Liver (tissue), 9 donors: ENCODE data around the gene SETD3. TPM values are rescaled to one million over a fixed set of nuclear protein-coding genes. Genes with fewer than 3 reads are reported as not detected.

ENCODE experiments used
- DNase-seq: peaks from one replicate; pipeline ENCODE4 v3.0.0-alpha.2; 2017; ENCODE audit warnings: low spot score
- H3K27ac ChIP-seq, 2 donors: one replicate each; pipeline ENCODE4 v1.7.0; 2013; ENCODE audit warnings: inconsistent platforms in 2 of 2, low read length in 2 of 2, control low read depth in 1 of 2, low read depth in 1 of 2, mild to moderate bottlenecking in 1 of 2
- H3K27me3 ChIP-seq, 4 donors: one replicate each; pipeline versions ENCODE4 v1.6.1 to v1.7.0; 2013; ENCODE audit warnings: low read length in 3 of 4, inconsistent platforms in 1 of 4, mild to moderate bottlenecking in 1 of 4, moderate library complexity in 1 of 4; ENCODE audit not compliant: control insufficient read depth in 4 of 4, insufficient read depth in 4 of 4
- H3K36me3 ChIP-seq, 4 donors: one replicate each; pipeline versions ENCODE4 v1.6.1 to v1.7.0; 2013; ENCODE audit warnings: low read length in 3 of 4, mild to moderate bottlenecking in 3 of 4, low read depth in 1 of 4, moderate library complexity in 1 of 4; ENCODE audit not compliant: control insufficient read depth in 4 of 4, insufficient read depth in 3 of 4
- H3K4me1 ChIP-seq, 4 donors: one replicate each; pipeline versions ENCODE4 v1.6.1 to v1.7.0; 2013; ENCODE audit warnings: low read length in 3 of 4, mild to moderate bottlenecking in 3 of 4, moderate library complexity in 1 of 4; ENCODE audit not compliant: control insufficient read depth in 4 of 4, insufficient read depth in 4 of 4
- H3K4me3 ChIP-seq, 3 donors: one replicate each; pipeline versions ENCODE4 v1.6.1 to v1.7.0; 2013; ENCODE audit warnings: low read length in 3 of 3, control low read depth in 1 of 3, low read depth in 1 of 3, mild to moderate bottlenecking in 1 of 3
- H3K9ac ChIP-seq, 2 donors: one replicate each; pipeline ENCODE4 v1.7.0; 2013; ENCODE audit warnings: low read length in 2 of 2, mild to moderate bottlenecking in 2 of 2, moderate library complexity in 2 of 2, control low read depth in 1 of 2, low read depth in 1 of 2
- H3K9me3 ChIP-seq, 4 donors: one replicate each; pipeline versions ENCODE4 v1.6.1 to v1.7.0; 2013; ENCODE audit warnings: low read length in 3 of 4; ENCODE audit not compliant: control insufficient read depth in 4 of 4
- EGR1 ChIP-seq, 2 donors: IDR thresholded peaks; 2 replicates each; pipeline ENCODE4 v1.6.1; 2016 to 2018; ENCODE audit warnings: antibody characterized with exemption in 2 of 2, low read depth in 2 of 2
- FOXA2 ChIP-seq: IDR thresholded peaks from 2 replicates; pipeline ENCODE4 v1.6.1; 2016; ENCODE audit warnings: antibody characterized with exemption
- HNF4A ChIP-seq, 2 donors: conservative IDR thresholded peaks; 2 replicates each; pipeline ENCODE4 v1.6.1; 2016; ENCODE audit warnings: antibody characterized with exemption in 2 of 2, mild to moderate bottlenecking in 2 of 2
- HNF4G ChIP-seq: IDR thresholded peaks from 2 replicates; pipeline ENCODE4 v1.6.1; 2016; ENCODE audit warnings: antibody characterized with exemption
- NR2F2 ChIP-seq: IDR thresholded peaks from 2 replicates; pipeline ENCODE4 v1.6.1; 2016; ENCODE audit warnings: antibody characterized with exemption
- RAD21 ChIP-seq, 2 donors: IDR thresholded peaks; 2 replicates each; pipeline ENCODE4 v1.6.1; 2016; ENCODE audit warnings: antibody characterized with exemption in 2 of 2, mild to moderate bottlenecking in 2 of 2
- RXRA ChIP-seq, 2 donors: IDR thresholded peaks; 2 replicates each; pipeline ENCODE4 v1.6.1; 2017 to 2018; ENCODE audit warnings: antibody characterized with exemption in 2 of 2, mild to moderate bottlenecking in 1 of 2
- SP1 ChIP-seq: IDR thresholded peaks from 2 replicates; pipeline ENCODE4 v1.6.1; 2018; ENCODE audit warnings: antibody characterized with exemption, mild to moderate bottlenecking
- TAF1 ChIP-seq: conservative IDR thresholded peaks from 2 replicates; pipeline ENCODE4 v1.6.1; 2016; ENCODE audit warnings: antibody characterized with exemption, mild to moderate bottlenecking
- YY1 ChIP-seq: IDR thresholded peaks from 2 replicates; pipeline ENCODE4 v1.6.1; 2016; ENCODE audit warnings: antibody characterized with exemption, mild to moderate bottlenecking
- WGBS: extraction: QIAGEN DNeasy Blood & Tissue Kit; methylation state at CpG from one replicate; pipeline ENCODE4 v1.1.7; 2013; 5-methylcytosine and 5-hydroxymethylcytosine counted together
- polyA plus RNA-seq, 2 donors: library from polyadenylated mRNA; stranded (reverse) in 1 of 2; unstranded in 1 of 2; fragments of 200-250 nt in 1 of 2; fragments of >200 nt in 1 of 2; fragmentation: Nextera tagmentation in 1 of 2; extraction: Ambion mirVana in 1 of 2; gene quantifications; one replicate each; pipeline versions ENCODE4 v1.2.1 to v1.2.3, GENCODE V29; 2013 to 2015
- total RNA-seq, 2 donors: library from RNA; depleted of rRNA; stranded (reverse); fragments of >200 nt; gene quantifications; one replicate each; pipeline ENCODE4 v1.2.3, GENCODE V29; 2014
- TF ChIP-seq, protein P1 (sequence below): IDR thresholded peaks from 2 replicates; pipeline ENCODE4 v1.6.1; 2016; ENCODE audit warnings: antibody characterized with exemption
- TF ChIP-seq, protein P2 (sequence below): IDR thresholded peaks from 2 replicates; pipeline ENCODE4 v1.6.1; 2016; ENCODE audit warnings: antibody characterized with exemption
- TF ChIP-seq, protein P3 (sequence below): fragments of 150-350 bp; IDR thresholded peaks from 2 replicates; pipeline ENCODE4 v1.5.1; 2017; ENCODE audit warnings: improper control_type of control experiment, low read depth, low read length; ENCODE audit not compliant: missing input control
- TF ChIP-seq, protein P4 (sequence below): IDR thresholded peaks from 2 replicates; pipeline ENCODE4 v1.6.1; 2016; ENCODE audit warnings: antibody characterized with exemption
- TF ChIP-seq, protein P5 (sequence below): IDR thresholded peaks from 2 replicates; pipeline ENCODE4 v1.6.1; 2016; ENCODE audit warnings: antibody characterized with exemption, mild to moderate bottlenecking
- donor health status: healthy.
- donor health status: healthy.
- donor health status: healthy.
- donor health status: healthy.
- donor health status: healthy.

SETD3 gene
- total and polyA plus RNA-seq, 4 donors = 18.7 to 39.7 (median 19.4) TPM

DNA sequence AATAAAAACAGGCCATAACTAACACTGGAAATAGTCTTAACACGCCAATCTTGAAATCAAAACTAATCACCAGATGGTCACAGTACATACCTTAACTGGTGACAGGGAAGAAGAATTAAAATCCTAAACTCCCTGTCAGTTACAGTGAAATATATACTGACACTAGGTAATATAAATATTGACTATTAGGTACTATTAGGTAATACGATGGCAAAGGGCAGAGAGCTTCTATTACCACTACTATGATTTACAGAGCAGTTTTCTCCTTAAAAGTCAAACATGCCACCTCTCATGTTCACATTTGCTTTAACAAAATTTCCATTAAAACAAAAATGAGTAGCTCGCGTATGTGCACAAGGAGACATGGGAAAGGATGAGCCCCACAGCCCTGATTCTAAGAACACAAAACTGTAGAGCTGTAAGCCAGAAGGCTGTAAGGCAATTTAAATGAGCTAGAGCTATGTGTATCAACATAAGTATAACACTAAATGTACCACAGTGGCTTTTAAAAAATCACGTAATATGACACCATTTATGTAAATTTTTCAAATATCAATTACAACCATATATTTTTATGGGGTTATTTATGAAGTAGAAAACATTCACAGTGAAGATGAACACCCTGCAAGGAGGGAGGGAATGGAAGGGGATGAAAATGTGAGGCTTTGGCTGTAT lies 19.1 kb downstream of the SETD3 start:
- TF ChIP-seq RXRA (IDR thresholded peaks at IDR 0.05) (no peak), HNF4A (conservative IDR thresholded peaks at IDR 0.05) (peak in 1 of 2 donors; percentile 23), TAF1 (no peak), FOXA2 (peak; percentile 60), EGR1 (IDR thresholded peaks at IDR 0.05; ENCODE audit: low read depth in 2 of 2) (no peak), SP1 (no peak)
- TF ChIP-seq, protein P1, sequence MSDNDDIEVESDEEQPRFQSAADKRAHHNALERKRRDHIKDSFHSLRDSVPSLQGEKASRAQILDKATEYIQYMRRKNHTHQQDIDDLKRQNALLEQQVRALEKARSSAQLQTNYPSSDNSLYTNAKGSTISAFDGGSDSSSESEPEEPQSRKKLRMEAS = no peak
- Histone ChIP-seq H3K4me3 (no peak overlapping the region), H3K4me1 (peaks cover 3 to 8% (median 7%) of the 10 kb centered on the region in 4 donors), H3K9ac (no peak overlapping the region), H3K9me3 (no peaks in the 10 kb centered on the region), H3K27ac (no peak overlapping the region), H3K36me3 (peaks cover 11 to 49% (median 33%) of the 10 kb centered on the region in 4 donors), H3K27me3 (no peaks in the 10 kb centered on the region)
- DNase-seq = no peak
- WGBS = 70% methylated on average over 5 of the region's 5 CpGs

DNA sequence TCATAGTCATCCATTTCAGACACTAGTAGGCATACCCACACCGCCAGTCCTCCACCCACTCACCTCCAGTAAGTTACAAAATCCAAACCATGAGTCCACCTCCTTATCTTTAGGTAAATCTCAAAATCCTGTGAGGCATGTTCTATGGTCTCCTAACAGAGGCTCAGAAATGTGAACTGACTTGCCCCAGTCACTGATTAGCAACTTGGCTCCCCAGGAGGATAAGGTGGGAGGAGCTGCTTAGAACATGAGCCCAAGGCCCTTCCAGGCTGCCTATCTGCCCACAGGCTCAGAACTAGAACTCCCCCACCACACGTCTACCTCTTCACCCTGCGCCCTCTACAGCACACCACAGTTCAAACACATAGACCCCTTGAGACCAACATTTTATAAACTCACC lies 19.9 kb downstream of the SETD3 start:
- Histone ChIP-seq H3K27me3 (no peaks in the 10 kb centered on the region), H3K9me3 (no peaks in the 10 kb centered on the region), H3K9ac (no peak overlapping the region), H3K4me3 (no peak overlapping the region), H3K4me1 (peaks cover 3 to 8% (median 7%) of the 10 kb centered on the region in 4 donors), H3K36me3 (peaks cover 11 to 51% (median 34%) of the 10 kb centered on the region in 4 donors), H3K27ac (no peak overlapping the region)
- 90% methylated on average over 3 of the region's 3 CpGs for WGBS
- no peak for DNase-seq
- TF ChIP-seq, protein P2, sequence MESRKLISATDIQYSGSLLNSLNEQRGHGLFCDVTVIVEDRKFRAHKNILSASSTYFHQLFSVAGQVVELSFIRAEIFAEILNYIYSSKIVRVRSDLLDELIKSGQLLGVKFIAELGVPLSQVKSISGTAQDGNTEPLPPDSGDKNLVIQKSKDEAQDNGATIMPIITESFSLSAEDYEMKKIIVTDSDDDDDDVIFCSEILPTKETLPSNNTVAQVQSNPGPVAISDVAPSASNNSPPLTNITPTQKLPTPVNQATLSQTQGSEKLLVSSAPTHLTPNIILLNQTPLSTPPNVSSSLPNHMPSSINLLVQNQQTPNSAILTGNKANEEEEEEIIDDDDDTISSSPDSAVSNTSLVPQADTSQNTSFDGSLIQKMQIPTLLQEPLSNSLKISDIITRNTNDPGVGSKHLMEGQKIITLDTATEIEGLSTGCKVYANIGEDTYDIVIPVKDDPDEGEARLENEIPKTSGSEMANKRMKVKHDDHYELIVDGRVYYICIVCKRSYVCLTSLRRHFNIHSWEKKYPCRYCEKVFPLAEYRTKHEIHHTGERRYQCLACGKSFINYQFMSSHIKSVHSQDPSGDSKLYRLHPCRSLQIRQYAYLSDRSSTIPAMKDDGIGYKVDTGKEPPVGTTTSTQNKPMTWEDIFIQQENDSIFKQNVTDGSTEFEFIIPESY = no peak
- TF ChIP-seq HNF4A (conservative IDR thresholded peaks at IDR 0.05) = no peak
- TF ChIP-seq, protein P3, sequence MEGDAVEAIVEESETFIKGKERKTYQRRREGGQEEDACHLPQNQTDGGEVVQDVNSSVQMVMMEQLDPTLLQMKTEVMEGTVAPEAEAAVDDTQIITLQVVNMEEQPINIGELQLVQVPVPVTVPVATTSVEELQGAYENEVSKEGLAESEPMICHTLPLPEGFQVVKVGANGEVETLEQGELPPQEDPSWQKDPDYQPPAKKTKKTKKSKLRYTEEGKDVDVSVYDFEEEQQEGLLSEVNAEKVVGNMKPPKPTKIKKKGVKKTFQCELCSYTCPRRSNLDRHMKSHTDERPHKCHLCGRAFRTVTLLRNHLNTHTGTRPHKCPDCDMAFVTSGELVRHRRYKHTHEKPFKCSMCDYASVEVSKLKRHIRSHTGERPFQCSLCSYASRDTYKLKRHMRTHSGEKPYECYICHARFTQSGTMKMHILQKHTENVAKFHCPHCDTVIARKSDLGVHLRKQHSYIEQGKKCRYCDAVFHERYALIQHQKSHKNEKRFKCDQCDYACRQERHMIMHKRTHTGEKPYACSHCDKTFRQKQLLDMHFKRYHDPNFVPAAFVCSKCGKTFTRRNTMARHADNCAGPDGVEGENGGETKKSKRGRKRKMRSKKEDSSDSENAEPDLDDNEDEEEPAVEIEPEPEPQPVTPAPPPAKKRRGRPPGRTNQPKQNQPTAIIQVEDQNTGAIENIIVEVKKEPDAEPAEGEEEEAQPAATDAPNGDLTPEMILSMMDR = no peak
- TF ChIP-seq SP1 = no peak
- no peak for TF ChIP-seq RAD21 (IDR thresholded peaks at IDR 0.05)
- TF ChIP-seq, protein P1 = no peak
- no peak for TF ChIP-seq TAF1
- TF ChIP-seq HNF4G = no peak
- TF ChIP-seq YY1 = no peak
- TF ChIP-seq, protein P4, sequence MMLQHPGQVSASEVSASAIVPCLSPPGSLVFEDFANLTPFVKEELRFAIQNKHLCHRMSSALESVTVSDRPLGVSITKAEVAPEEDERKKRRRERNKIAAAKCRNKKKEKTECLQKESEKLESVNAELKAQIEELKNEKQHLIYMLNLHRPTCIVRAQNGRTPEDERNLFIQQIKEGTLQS = no peak
- TF ChIP-seq NR2F2 = no peak
- TF ChIP-seq, protein P5, sequence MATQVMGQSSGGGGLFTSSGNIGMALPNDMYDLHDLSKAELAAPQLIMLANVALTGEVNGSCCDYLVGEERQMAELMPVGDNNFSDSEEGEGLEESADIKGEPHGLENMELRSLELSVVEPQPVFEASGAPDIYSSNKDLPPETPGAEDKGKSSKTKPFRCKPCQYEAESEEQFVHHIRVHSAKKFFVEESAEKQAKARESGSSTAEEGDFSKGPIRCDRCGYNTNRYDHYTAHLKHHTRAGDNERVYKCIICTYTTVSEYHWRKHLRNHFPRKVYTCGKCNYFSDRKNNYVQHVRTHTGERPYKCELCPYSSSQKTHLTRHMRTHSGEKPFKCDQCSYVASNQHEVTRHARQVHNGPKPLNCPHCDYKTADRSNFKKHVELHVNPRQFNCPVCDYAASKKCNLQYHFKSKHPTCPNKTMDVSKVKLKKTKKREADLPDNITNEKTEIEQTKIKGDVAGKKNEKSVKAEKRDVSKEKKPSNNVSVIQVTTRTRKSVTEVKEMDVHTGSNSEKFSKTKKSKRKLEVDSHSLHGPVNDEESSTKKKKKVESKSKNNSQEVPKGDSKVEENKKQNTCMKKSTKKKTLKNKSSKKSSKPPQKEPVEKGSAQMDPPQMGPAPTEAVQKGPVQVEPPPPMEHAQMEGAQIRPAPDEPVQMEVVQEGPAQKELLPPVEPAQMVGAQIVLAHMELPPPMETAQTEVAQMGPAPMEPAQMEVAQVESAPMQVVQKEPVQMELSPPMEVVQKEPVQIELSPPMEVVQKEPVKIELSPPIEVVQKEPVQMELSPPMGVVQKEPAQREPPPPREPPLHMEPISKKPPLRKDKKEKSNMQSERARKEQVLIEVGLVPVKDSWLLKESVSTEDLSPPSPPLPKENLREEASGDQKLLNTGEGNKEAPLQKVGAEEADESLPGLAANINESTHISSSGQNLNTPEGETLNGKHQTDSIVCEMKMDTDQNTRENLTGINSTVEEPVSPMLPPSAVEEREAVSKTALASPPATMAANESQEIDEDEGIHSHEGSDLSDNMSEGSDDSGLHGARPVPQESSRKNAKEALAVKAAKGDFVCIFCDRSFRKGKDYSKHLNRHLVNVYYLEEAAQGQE = no peak
- no peak for TF ChIP-seq FOXA2
